ENCODE measurements around the gene TSHZ2. TPM values are rescaled to one million over a fixed set of nuclear protein-coding genes. Genes with fewer than 3 reads are reported as not detected.

TSHZ2 gene
- total RNA-seq, 1 donor from 2014 or later: 0.06 TPM

- no peak for TF ChIP-seq CTCF (conservative IDR thresholded peaks at IDR 0.05; ENCODE audit: low read depth, low read length)
- DNase-seq (ENCODE audit: low read depth): no peak
- H3K4me3 ChIP-seq (ENCODE audit: low read depth, low read length): no peak overlapping the region
Measured at GRCh38 chr20:53287357-53288042, 315.3 kb downstream of the TSHZ2 start.

DNA sequence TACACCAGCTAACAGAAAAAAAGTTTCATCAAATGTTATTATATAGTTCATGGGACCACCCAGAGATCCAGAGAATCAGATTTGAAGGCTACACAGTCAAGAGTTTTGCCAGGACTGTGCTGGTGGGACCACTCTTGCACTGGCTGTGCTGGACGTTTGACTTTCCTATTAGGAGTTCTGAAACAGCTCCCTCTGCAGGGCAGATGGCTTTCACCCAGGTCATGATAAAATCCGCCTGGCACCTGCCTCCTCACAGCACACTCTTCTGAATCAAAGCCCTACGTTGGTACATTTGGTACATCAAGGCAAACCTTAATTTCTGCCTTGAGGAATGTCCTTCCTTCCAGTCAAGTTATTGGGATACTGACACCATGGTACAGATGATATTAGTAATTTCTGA is 319.4 kb downstream of the TSHZ2 start:
- H3K4me3 ChIP-seq (ENCODE audit: low read depth, low read length): no peak overlapping the region
- DNase-seq (ENCODE audit: low read depth): no peak
- TF ChIP-seq CTCF (conservative IDR thresholded peaks at IDR 0.05; ENCODE audit: low read depth, low read length): peak; percentile 28

DNA sequence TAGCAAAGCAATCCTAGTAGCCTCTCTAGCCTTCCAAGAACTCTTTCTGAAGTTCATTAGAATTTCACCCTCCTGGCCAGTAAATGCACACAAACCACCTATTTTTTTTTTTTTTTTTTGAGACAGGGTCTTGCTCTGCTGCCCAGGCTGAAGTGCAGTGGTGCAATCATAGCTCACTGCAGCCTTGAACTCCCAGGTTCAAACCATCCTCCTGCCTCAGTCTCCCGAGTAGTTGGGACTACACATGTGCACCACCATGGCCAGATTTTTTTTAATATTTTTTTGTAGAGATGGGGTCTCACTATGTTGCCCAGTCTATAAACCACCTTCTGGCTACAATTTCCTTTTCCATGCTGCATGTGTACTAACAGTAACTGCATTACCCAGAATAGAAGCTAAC is 320.2 kb downstream of the TSHZ2 start:
- H3K4me3 ChIP-seq (ENCODE audit: low read depth, low read length): no peak overlapping the region
- DNase-seq (ENCODE audit: low read depth): no peak
- no peak for TF ChIP-seq CTCF (conservative IDR thresholded peaks at IDR 0.05; ENCODE audit: low read depth, low read length)

- no peak for TF ChIP-seq CTCF (conservative IDR thresholded peaks at IDR 0.05; ENCODE audit: low read depth, low read length)
- no peak for DNase-seq (ENCODE audit: low read depth)
- no peak overlapping the region for H3K4me3 ChIP-seq (ENCODE audit: low read depth, low read length)
Measured at GRCh38 chr20:53294804-53295203, 322.6 kb downstream of the TSHZ2 start.

GRCh38 chr20:53296025-53296424 is 323.9 kb downstream of the TSHZ2 start:
- DNase-seq (ENCODE audit: low read depth): no peak
- TF ChIP-seq CTCF (conservative IDR thresholded peaks at IDR 0.05; ENCODE audit: low read depth, low read length): no peak
- no peak overlapping the region for H3K4me3 ChIP-seq (ENCODE audit: low read depth, low read length)

GRCh38 chr20:53296451-53297153 is 324.4 kb downstream of the TSHZ2 start:
- no peak overlapping the region for H3K4me3 ChIP-seq (ENCODE audit: low read depth, low read length)
- no peak for DNase-seq (ENCODE audit: low read depth)
- no peak for TF ChIP-seq CTCF (conservative IDR thresholded peaks at IDR 0.05; ENCODE audit: low read depth, low read length)

- no peak overlapping the region for H3K4me3 ChIP-seq (ENCODE audit: low read depth, low read length)
- no peak for TF ChIP-seq CTCF (conservative IDR thresholded peaks at IDR 0.05; ENCODE audit: low read depth, low read length)
- no peak for DNase-seq (ENCODE audit: low read depth)
Measured at GRCh38 chr20:53297154-53297529, 325.0 kb downstream of the TSHZ2 start.
